Adipocyte (in vitro differentiated cells): Measurements from ENCODE around the gene PRM1.
A peak's percentile ranks its signal among the peaks of the same experiment; 100 is the strongest.

Experiments
- DNase-seq: peaks from one replicate; pipeline ENCODE4 v3.0.0-alpha.2; 2015; ENCODE audit warnings: low read depth
- H3K27me3 ChIP-seq: replicated peaks from 2 replicates; pipeline ENCODE4 v1.7.0; 2013; ENCODE audit warnings: mild to moderate bottlenecking, low read length, moderate library complexity; ENCODE audit not compliant: control insufficient read depth, insufficient read depth
- H3K36me3 ChIP-seq: 2 replicates; pipeline ENCODE4 v1.7.0; 2013; ENCODE audit warnings: low read length, mild to moderate bottlenecking, moderate library complexity; ENCODE audit not compliant: control insufficient read depth, insufficient read depth, severe bottlenecking
- H3K4me1 ChIP-seq: 2 replicates; pipeline ENCODE4 v1.7.0; 2013; ENCODE audit warnings: mild to moderate bottlenecking, low read length, moderate library complexity; ENCODE audit not compliant: control insufficient read depth, insufficient read depth
- H3K4me3 ChIP-seq: 2 replicates; pipeline ENCODE4 v1.7.0; 2013; ENCODE audit warnings: mild to moderate bottlenecking, low read length, moderate library complexity
- H3K9ac ChIP-seq: 2 replicates; pipeline ENCODE4 v1.7.0; 2013; ENCODE audit warnings: mild to moderate bottlenecking, low read length, moderate library complexity
- H3K9me3 ChIP-seq: 2 replicates; pipeline ENCODE4 v1.7.0; 2013; ENCODE audit warnings: mild to moderate bottlenecking, low read length, moderate library complexity; ENCODE audit not compliant: control insufficient read depth

PRM1 gene

GRCh38 chr16:11323551-11324336 lies 42.6 kb upstream of the PRM1 start:
- no peaks in the 10 kb centered on the region for H3K27me3 ChIP-seq
- no peak for DNase-seq
- H3K9ac ChIP-seq, result no peak overlapping the region
- H3K36me3 ChIP-seq, result no peaks in the 10 kb centered on the region
- H3K4me3 ChIP-seq, result no peak overlapping the region
- H3K4me1 ChIP-seq, result peaks cover 11% of the 10 kb centered on the region
- no peaks in the 10 kb centered on the region for H3K9me3 ChIP-seq

- Histone ChIP-seq H3K27me3 (no peaks in the 10 kb centered on the region), H3K4me3 (no peak overlapping the region), H3K9ac (no peak overlapping the region), H3K4me1 (peaks cover 3% of the 10 kb centered on the region), H3K9me3 (no peaks in the 10 kb centered on the region), H3K36me3 (no peaks in the 10 kb centered on the region)
- no peak for DNase-seq
Observed at GRCh38 chr16:11322823-11323222, 41.7 kb upstream of the PRM1 start.

- Histone ChIP-seq H3K9me3 (no peaks in the 10 kb centered on the region), H3K36me3 (no peaks in the 10 kb centered on the region), H3K4me3 (no peak overlapping the region), H3K27me3 (no peaks in the 10 kb centered on the region), H3K4me1 (no peaks in the 10 kb centered on the region), H3K9ac (no peak overlapping the region)
- DNase-seq, result no peak
Observed at GRCh38 chr16:11321662-11322061, 40.5 kb upstream of the PRM1 start.

- Histone ChIP-seq H3K4me3 (no peak overlapping the region), H3K36me3 (no peaks in the 10 kb centered on the region), H3K27me3 (no peaks in the 10 kb centered on the region), H3K9me3 (no peaks in the 10 kb centered on the region), H3K9ac (no peak overlapping the region), H3K4me1 (no peaks in the 10 kb centered on the region)
- DNase-seq, result no peak
Observed at GRCh38 chr16:11320170-11320569, 39.0 kb upstream of the PRM1 start.

- Histone ChIP-seq H3K4me3 (no peak overlapping the region), H3K9me3 (no peaks in the 10 kb centered on the region), H3K4me1 (no peaks in the 10 kb centered on the region), H3K27me3 (no peaks in the 10 kb centered on the region), H3K9ac (no peak overlapping the region), H3K36me3 (no peaks in the 10 kb centered on the region)
- DNase-seq, result peak; percentile 33
Observed at GRCh38 chr16:11319529-11320146, 38.5 kb upstream of the PRM1 start.

GRCh38 chr16:11318817-11319216 lies 37.7 kb upstream of the PRM1 start:
- DNase-seq, result no peak
- Histone ChIP-seq H3K4me1 (no peaks in the 10 kb centered on the region), H3K9ac (no peak overlapping the region)

GRCh38 chr16:11316331-11317015 lies 35.3 kb upstream of the PRM1 start:
- H3K27me3 ChIP-seq, result no peaks in the 10 kb centered on the region
- no peaks in the 10 kb centered on the region for H3K9me3 ChIP-seq
- H3K4me3 ChIP-seq, result no peak overlapping the region
- no peak for DNase-seq
- H3K36me3 ChIP-seq, result no peaks in the 10 kb centered on the region
- H3K9ac ChIP-seq, result no peak overlapping the region
- peaks cover 8% of the 10 kb centered on the region for H3K4me1 ChIP-seq

More at GRCh38 chr16:11318817-11319216, 37.7 kb upstream of the PRM1 start:
- H3K27me3 ChIP-seq, result no peaks in the 10 kb centered on the region
- H3K9me3 ChIP-seq, result no peaks in the 10 kb centered on the region
- H3K4me3 ChIP-seq, result no peak overlapping the region
- H3K36me3 ChIP-seq, result no peaks in the 10 kb centered on the region

GRCh38 chr16:11315510-11315909 lies 34.4 kb upstream of the PRM1 start:
- DNase-seq, result no peak
- Histone ChIP-seq H3K36me3 (no peaks in the 10 kb centered on the region), H3K9me3 (no peaks in the 10 kb centered on the region), H3K4me1 (peaks cover 8% of the 10 kb centered on the region), H3K4me3 (no peak overlapping the region), H3K27me3 (no peaks in the 10 kb centered on the region), H3K9ac (no peak overlapping the region)

GRCh38 chr16:11314309-11314894 lies 33.3 kb upstream of the PRM1 start:
- no peaks in the 10 kb centered on the region for H3K36me3 ChIP-seq
- H3K27me3 ChIP-seq, result no peaks in the 10 kb centered on the region
- no peak overlapping the region for H3K9ac ChIP-seq
- DNase-seq, result no peak
- no peaks in the 10 kb centered on the region for H3K9me3 ChIP-seq
- no peak overlapping the region for H3K4me3 ChIP-seq
- H3K4me1 ChIP-seq, result peaks cover 11% of the 10 kb centered on the region

- Histone ChIP-seq H3K4me1 (peaks cover 11% of the 10 kb centered on the region), H3K27me3 (no peaks in the 10 kb centered on the region), H3K4me3 (no peak overlapping the region)
Observed at GRCh38 chr16:11313493-11314308, 32.6 kb upstream of the PRM1 start.

More at GRCh38 chr16:11313493-11314308, 32.6 kb upstream of the PRM1 start:
- Histone ChIP-seq H3K36me3 (no peaks in the 10 kb centered on the region), H3K9me3 (no peaks in the 10 kb centered on the region), H3K9ac (no peak overlapping the region)
- DNase-seq, result no peak
